HG03135 (cell line): ENCODE data around the gene DHCR7.

Experiments used
- ATAC-seq: cut with Tn5 transposase; IDR thresholded peaks from one replicate; pipeline ENCODE4 v1.9.1; 2021; ENCODE audit warnings: mild to moderate bottlenecking, moderate library complexity; ENCODE audit not compliant: unreplicated experiment

DHCR7 gene, protein sequence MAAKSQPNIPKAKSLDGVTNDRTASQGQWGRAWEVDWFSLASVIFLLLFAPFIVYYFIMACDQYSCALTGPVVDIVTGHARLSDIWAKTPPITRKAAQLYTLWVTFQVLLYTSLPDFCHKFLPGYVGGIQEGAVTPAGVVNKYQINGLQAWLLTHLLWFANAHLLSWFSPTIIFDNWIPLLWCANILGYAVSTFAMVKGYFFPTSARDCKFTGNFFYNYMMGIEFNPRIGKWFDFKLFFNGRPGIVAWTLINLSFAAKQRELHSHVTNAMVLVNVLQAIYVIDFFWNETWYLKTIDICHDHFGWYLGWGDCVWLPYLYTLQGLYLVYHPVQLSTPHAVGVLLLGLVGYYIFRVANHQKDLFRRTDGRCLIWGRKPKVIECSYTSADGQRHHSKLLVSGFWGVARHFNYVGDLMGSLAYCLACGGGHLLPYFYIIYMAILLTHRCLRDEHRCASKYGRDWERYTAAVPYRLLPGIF

DNA sequence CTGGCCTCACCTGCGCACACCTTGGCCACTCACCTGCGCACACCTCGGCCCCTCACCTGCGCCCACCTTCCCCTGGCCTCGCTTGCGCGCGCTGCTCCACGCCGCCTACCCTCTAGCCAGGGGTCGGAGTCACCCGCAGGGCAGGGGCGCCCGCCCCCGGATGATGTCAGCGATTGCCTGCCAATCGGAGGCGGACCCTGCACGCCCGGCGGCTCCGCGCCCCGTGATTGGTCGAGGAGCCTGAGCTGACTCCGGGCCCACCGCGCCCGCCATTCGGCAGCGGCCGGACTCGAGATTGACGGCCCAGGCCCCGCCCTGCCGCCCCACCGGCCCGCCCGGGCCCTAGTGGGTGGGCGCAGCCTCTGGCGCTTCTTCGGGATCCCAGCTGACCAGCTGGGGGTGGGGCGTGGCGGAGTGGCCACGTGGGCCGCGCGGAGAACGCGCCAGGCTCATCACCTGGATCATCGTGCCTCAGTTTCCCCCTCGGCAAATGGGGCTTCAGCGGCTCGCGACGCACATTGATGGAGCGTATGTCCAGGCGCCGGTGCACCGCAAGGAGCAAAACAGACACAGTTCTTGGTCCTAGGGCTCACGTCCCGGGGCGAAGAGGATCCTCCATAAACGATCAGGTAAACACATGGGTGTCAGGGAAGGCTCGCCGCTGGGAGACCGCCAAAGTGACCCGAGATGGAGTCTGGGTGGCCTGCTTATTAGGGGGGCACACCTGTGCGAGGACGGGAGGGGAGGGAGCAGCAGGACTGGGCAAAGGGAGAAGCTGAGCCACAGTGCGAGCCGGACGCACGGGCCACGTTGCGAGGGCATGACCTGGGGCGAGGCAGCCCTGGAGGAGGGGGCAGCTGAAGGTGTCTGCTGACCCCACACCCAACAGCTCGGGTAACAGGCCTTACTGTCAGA, at the start of gene DHCR7:
Gene DHCR7 (minus strand): TSS at position 137 of the 915 bp plus-strand sequence. CDS start 3,441 bp downstream, outside the sequence.
- peak; percentile 73 for ATAC-seq

DNA sequence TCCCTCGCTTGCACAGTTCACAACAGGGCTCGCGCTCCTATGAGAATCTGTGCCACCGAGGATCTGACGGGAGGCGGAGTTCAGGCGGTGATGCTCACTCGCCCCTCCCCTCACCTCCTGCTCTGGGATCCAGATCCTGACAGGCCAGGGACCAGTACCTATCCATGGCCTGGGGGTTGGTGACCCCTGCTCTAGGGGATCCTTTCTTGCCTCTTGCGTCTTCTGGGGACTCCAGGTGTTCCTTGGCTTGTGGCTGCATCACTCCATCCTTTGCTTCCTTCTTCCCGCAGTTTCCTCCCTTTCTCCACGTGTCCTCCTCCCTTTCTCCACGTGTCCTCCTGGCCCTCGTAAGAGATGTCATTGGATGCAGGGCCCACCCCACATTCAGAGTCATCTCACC, 48.2 kb upstream of the DHCR7 start:
- no peak for ATAC-seq

DNA sequence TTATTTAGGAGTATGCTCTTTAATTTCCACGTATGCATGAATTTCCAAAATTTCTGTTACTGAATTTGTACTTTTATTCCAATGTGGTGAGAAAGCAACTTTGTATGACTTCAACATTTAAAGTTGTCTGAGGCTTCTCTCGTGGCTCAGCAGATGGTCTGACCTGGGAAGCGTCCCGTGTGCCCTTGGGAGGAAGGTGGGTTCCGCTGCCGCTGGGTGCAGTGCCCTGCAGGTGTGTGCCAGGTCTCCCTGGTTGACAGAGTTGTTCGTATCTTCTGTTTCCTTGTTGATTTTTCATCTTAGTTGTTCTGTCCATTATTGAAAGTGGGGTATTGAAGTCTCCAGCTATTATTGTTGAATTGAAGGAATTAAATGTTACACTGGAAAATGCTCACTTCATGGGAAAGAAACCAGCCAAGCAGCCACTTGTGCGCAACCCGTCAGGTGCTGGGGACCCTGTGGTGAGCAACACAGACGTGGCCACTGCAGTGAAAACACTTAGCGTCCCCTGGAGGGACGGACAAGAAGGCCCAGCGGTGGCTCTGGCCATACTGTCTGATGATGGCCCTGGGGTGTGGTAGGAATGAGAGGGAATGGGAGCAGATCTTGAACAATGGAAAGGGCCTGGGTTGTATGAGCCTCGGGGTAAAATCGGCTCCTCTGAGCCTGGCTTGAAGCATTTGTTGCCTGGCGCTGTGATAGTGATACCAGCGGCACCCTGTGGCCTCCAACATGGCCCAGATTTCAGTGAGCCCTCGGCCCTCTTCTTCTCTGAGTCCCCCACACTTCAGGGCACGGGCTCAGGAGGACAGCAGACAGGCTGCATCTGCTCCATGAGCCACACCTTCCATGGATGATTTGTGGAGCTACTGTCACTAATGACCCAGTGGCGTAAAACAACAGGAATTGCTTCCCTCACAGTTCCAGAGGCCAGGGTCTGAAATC, 47.4 kb upstream of the DHCR7 start:
- ATAC-seq, result no peak

DNA sequence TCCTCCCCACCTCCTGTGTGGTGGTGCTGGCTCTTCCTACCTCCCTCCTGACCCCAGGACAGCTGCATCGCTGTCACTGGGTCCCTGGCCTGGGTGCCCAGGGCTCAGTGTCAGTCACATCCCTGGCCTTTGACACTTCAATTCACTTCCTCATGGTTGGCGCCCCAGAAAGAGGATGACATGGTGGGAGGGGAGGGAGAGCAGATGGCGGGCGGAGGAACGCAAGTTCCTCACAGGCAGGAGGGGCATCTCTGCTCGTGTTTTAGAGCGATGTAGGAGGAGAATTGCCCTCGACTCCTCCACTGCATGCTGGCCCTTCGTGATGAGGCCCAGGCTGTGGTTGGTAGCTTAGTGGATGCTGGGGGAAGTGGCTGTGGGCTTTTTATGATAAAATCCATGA, 43.7 kb upstream of the DHCR7 start:
- no peak for ATAC-seq

DNA sequence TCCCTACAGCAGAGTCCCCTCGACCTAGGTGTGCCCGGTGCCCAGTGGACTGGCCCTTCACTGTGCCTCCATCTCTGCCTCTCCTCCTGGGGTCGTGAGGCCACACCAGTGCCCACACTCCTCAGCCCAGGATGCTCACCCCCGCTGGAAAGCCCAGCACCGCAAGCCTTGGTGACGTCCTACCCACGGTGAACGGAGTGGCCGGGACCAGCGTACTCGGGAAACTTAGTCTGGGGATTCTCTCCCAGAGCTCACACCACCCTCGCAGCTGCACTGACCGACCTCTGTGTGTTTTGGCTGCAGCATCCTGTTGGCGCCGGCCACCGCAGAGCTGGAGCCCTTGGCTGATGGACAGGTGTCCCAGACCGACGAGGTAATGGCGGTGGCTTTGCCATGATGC, 43.3 kb upstream of the DHCR7 start:
- ATAC-seq, result no peak

DNA sequence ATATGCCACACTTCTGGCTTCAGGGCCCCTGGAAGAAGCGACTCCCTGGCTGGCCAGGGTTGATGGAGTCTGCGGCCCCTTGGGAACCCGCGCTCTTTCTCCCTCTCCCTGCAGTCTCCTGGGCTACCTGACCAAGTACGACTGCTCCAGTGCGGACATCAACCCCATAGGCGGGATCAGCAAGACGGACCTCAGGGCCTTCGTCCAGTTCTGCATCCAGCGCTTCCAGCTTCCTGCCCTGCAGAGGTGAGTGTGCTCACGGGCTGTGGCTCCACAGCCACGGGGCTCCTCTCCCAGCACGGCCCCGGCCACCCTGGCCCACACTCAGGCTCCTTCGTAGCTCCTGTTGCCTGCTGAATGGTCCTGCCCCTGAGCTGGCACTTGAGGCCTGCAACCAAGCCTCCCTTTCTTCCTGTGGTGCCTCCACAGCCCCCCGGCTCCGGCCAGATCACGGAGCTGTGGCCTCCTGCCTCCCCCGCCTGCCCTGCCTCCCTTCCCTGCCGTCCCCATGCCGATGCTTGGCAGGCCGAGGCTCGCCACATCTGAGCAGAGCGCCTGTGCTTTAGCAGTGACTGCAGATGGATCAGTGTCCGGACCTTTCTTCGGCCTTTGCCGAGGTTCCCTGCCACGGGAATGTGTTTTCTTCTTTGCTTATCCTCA, 42.7 kb upstream of the DHCR7 start:
- ATAC-seq, result no peak

DNA sequence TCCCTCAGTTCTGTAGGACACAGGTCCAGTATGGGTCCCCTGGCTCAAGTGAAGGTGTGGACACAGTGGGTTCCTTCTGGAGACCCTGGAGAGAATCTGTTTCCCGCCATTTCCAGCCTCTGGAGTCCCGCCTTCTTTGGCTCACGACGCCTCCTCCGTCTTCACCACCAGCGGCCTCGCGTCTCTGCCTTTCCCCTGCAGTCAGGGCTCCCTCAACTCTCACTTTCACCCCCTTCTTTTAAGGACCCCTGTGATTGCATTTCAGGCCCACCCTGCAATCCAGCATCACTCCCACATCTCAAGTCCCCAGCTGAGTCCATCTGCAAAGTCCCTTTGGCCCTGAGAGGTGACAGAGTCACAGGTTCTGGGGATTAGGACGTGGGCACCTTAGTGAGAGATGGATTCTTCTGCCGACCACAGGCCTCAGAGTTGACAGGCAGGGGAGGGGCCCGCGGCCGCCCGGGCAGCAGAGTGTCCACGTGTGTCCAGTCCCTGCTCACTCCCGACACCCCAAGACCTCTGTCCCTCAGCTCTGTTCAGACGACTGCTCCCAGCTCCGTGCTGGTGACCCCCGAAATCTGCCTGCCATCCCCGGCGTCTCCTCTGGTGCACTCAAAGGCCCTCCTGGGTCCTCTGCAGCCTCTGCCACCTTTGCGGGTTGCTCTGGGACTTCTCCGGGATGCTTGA, 42.0 kb upstream of the DHCR7 start:
- ATAC-seq, result no peak

DNA sequence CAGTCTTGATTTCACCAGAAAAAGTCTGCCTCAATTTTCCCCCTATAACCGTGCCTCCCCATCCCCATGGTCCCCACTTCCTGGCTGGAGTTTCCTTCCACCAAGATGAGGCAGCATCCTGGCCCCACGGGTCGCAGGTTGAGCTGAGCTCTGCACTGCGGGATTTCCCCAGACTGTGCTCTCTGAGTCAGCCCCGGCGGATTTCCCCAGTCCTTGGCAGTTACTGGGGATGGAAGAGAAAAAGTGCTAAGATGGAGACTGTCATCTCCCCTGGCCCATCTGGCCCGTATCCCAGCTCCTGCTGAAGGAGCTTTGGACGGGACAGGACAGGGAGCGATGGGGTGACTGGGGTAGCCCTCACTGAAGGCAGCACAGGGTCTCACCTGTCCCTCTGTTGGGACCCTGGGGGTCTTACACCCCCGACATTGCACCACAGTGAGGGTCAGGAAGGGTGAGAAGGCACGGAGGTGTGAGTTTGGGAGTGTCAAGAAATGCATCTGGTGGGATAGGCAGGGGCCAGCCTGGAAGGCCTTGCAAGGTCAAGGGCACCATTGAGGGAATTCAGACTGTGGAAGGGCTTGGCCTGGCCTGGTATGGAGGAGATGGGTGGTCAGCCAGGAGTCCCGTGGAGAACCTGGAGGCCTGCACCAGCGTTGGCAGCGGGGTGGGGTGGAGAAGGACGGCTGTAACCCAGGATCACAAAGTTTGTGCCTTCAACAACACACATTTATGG, 41.3 kb upstream of the DHCR7 start:
- no peak for ATAC-seq

DNA sequence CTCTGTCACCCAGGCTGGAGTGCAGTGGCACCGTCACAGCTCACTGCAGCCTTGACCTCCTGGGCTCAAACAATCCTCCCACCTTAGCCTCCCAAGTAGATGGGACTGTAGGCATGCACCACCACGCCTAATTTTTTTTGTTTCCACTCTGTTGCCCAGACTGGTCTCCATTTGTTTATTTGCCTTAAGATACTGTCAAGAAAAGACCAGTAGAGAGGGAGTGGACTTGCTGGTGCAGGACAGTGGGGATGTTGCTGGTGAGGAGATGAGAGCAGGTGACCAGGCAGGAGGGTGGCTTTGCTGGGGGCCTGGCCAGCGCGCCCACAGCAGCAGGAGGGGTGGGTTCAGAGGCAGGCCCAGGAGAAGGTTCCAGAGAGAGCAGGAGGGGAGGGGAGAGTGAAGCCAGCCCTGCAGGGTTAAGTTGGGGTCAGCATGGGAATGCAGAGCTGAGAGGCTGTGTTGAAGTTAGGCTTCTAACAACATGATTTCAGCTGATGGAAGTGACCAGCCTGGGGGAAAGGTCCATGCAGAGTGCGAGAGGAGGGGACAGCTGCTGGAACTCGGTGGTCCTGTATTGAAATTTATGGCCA, 40.6 kb upstream of the DHCR7 start:
- no peak for ATAC-seq

DNA sequence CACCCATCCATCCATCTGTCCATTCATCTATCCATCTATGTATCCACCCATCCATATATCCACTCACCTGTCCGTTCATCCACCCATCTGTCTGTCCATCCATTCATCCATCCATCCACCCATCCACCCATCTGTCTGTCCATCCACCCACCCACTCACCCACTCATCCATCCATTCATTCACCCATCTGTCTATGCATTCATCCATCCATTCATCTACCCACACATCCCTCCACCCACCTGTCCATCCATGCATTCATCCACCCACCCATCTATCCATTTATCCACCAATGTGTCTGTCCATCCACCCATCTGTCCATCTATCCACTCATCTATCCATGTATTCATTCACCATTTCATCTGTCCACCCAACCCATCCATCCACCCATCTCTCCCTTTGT, 38.1 kb upstream of the DHCR7 start:
- ATAC-seq, result no peak

DNA sequence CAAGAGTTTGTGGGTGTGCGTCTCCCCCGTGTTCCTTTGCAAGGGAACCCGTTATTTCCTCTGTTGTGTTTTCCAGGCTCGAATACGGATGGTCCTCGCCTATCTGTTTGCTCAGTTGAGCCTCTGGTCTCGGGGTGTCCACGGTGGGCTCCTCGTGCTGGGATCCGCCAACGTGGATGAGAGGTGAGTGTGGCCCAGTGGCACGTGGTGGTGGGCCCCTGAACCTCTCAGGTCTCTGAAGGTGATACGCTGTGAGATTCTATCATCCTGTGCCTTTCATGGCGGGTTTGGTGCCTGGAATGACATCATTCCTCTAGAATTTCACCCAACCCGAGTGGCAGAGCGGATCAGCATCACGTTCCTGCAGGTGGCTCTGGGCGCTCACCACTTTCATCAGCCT, 37.3 kb upstream of the DHCR7 start:
- ATAC-seq, result no peak

DNA sequence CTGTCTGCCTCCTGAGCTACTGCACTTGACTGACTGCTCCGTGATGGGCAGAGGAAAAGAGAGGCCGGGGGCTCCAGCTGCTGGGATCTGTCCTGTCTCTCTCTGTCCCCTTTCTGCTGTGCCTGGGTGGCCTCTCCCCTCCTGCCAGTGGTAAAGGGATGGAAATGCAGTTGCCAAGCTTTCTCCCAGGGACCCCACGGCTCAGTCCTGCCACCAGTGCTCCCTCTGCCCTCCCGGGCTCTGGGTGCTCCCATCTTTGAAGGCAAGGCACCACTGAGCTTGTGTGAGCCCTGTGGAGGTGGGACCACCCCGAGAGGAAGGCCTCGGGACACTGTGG, 36.8 kb upstream of the DHCR7 start:
- ATAC-seq, result no peak

DNA sequence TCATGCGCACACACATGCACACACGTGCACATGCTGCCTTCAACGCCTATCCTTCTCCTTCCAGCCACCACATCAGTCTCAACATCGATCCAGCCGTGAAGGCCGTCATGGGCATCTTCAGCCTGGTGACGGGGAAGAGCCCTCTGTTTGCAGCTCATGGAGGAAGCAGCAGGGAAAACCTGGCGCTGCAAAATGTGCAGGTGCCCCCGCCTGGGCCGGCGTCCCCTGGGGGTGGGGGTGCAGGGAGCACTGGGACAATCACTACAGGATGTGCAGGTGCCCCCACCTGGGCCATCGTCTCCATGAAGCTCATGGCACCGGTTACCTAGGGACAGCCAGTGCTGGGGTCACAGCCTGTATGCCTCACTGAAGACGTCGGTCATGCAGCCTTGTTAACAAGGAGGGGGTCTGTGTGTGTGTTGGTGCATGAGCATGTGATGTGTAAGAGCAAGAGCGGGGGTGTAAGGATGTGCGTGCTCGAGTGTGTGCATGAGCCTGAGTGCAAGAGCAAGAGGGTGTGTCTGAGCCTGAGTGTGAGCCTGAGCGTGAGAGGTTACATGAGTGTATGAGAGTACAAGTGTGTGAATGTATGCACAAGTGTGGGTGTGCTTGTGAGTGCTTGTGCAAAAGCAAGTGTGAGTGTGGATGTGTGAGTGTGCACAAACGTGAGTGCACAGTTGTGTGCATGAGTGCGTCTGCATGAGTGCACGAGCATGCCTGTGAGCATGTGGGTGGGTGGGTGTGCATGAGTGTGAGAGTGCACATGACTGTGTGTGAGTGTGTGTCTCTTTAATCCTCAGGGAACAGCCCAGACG, 36.3 kb upstream of the DHCR7 start:
- ATAC-seq, result no peak

DNA sequence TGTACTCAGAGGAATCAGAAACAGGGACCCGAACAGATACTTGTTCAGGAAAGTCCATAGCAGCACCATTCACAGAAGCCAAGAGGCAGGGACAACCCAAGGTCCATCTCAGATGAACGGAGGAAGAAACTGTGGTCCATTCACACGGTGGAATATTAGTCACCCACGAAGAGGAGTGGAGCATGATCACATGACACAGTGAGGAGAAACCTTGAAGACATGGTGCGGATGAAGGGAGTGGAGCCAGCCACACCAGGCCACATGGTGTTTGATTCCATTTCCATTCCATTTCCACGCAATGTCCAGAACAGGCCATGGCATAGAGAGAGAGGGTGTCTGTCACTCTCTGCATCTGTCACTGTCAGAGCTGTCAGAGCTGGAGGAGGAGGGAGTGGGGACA, 35.5 kb upstream of the DHCR7 start:
- no peak for ATAC-seq

DNA sequence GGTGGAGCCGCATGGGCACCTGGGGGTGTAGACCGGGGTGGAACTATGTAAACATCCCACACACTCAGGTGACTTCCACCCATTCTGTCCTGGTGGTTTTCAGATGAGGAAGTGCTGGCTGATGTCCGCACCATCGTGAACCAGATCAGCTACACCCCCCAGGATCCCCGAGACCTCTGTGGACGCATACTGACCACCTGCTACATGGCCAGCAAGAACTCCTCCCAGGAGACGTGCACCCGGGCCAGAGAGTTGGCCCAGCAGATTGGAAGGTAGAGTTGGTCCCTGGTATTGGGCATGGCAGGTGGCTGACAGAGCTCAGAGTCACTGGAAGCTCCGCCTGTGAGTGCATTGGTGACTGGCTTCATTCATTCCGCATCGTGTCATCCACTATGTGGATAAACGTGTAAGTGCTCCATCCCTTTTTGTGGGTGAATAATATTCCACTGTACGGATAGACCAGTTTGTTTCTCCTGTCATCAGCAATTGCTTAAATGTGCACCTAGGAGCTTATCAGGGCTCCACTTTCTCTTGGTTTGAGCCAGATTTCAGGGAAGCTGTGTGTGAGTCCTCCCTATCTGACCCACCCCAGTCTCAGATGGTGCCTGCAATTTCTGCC, 34.7 kb upstream of the DHCR7 start:
- no peak for ATAC-seq

DNA sequence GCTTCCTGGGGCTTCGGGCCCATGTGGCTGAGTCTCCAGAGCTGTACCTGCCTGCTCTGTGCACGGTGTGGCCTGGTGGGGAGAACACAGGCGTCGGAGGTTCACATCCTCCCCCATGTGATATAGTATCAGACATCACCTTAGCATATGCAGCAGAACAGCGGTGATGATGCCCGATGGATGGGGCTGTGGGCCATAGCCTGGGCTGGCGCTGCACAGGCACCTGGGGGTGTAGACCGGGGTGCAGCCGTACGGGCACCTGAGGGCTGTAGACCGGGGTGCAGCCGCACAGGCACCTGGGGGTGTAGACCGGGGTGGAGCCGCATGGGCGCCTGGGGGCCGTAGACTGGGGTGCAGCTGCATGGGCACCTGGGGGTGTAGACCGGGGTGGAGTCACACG, 34.0 kb upstream of the DHCR7 start:
- ATAC-seq, result no peak
